Measurements from ENCODE around the gene TAB3. TPM values are rescaled to one million over a fixed set of nuclear protein-coding genes. Genes with fewer than 3 reads are reported as not detected.

Gene TAB3
- total RNA-seq, 1 donor from 2014 or later, result 20.0 TPM

GRCh38 chrX:30781711-30782444, 107.2 kb downstream of the TAB3 start:
- Histone ChIP-seq H3K4me1 (no peaks in the 10 kb centered on the region), H3K79me2 (ENCODE audit: low read depth) (no peaks in the 10 kb centered on the region), H3K4me3 (no peak overlapping the region), H3F3A (ENCODE audit: low read depth) (no peaks in the 10 kb centered on the region), H3K27ac (no peak overlapping the region), H2AFZ (replicated peaks) (no peak overlapping the region), H3K4me2 (no peak overlapping the region), H3K36me3 (no peaks in the 10 kb centered on the region), H3K9ac (no peak overlapping the region), H3K27me3 (no peaks in the 10 kb centered on the region), H4K20me1 (ENCODE audit: low read depth) (no peaks in the 10 kb centered on the region), H3K9me3 (ENCODE audit: low read depth) (no peaks in the 10 kb centered on the region)
- Mint-ChIP-seq H3K27me3 (ENCODE audit: insufficient read depth, low read depth) (peaks cover 4% of the 10 kb centered on the region), H3K27ac (no peak overlapping the region), H3K4me1 (no peaks in the 10 kb centered on the region), H3K9me3 (no peaks in the 10 kb centered on the region), H3K4me3 (no peak overlapping the region), H3K36me3 (no peaks in the 10 kb centered on the region)
- no peak for DNase-seq (ENCODE audit: low spot score)
- TF ChIP-seq CTCF (IDR thresholded peaks at IDR 0.05) (no peak), EZH2 (IDR thresholded peaks at IDR 0.05) (no peak), EZH2phosphoT487 (IDR thresholded peaks at IDR 0.05) (no peak)

- Mint-ChIP-seq H3K27ac (no peak overlapping the region), H3K4me1 (no peaks in the 10 kb centered on the region), H3K27me3 (ENCODE audit: insufficient read depth, low read depth) (peaks cover 4% of the 10 kb centered on the region), H3K36me3 (no peaks in the 10 kb centered on the region), H3K9me3 (peaks cover 8% of the 10 kb centered on the region), H3K4me3 (no peak overlapping the region)
- no peaks in the 10 kb centered on the region for H3K4me1 ChIP-seq
- no peaks in the 10 kb centered on the region for H3F3A ChIP-seq (ENCODE audit: low read depth)
- no peaks in the 10 kb centered on the region for H3K36me3 ChIP-seq
- TF ChIP-seq EZH2 (IDR thresholded peaks at IDR 0.05) (no peak), CTCF (IDR thresholded peaks at IDR 0.05) (no peak), EZH2phosphoT487 (IDR thresholded peaks at IDR 0.05) (no peak)
- no peaks in the 10 kb centered on the region for H3K27me3 ChIP-seq
- H3K27ac ChIP-seq, result no peak overlapping the region
- no peak overlapping the region for H3K4me2 ChIP-seq
- H4K20me1 ChIP-seq (ENCODE audit: low read depth), result no peaks in the 10 kb centered on the region
- H3K9me3 ChIP-seq (ENCODE audit: low read depth), result no peaks in the 10 kb centered on the region
- H2AFZ ChIP-seq (replicated peaks), result no peak overlapping the region
- no peak overlapping the region for H3K4me3 ChIP-seq
- DNase-seq (ENCODE audit: low spot score), result no peak
- H3K79me2 ChIP-seq (ENCODE audit: low read depth), result no peaks in the 10 kb centered on the region
- H3K9ac ChIP-seq, result no peak overlapping the region
Measured at GRCh38 chrX:30779453-30780030, 109.5 kb downstream of the TAB3 start.

- Mint-ChIP-seq H3K27ac (no peak overlapping the region), H3K4me3 (no peak overlapping the region), H3K27me3 (ENCODE audit: insufficient read depth, low read depth) (peaks cover 4% of the 10 kb centered on the region), H3K36me3 (no peaks in the 10 kb centered on the region), H3K4me1 (no peaks in the 10 kb centered on the region), H3K9me3 (peaks cover 11% of the 10 kb centered on the region)
- DNase-seq (ENCODE audit: low spot score), result no peak
- Histone ChIP-seq H4K20me1 (ENCODE audit: low read depth) (no peaks in the 10 kb centered on the region), H3K79me2 (ENCODE audit: low read depth) (no peaks in the 10 kb centered on the region), H3K27ac (no peak overlapping the region), H3K4me3 (no peak overlapping the region), H3K27me3 (no peaks in the 10 kb centered on the region), H3K4me2 (no peak overlapping the region), H2AFZ (replicated peaks) (no peak overlapping the region), H3F3A (ENCODE audit: low read depth) (no peaks in the 10 kb centered on the region), H3K9ac (no peak overlapping the region), H3K9me3 (ENCODE audit: low read depth) (no peaks in the 10 kb centered on the region), H3K36me3 (no peaks in the 10 kb centered on the region), H3K4me1 (no peaks in the 10 kb centered on the region)
- TF ChIP-seq CTCF (IDR thresholded peaks at IDR 0.05), result no peak
- no peak for TF ChIP-seq EZH2 (IDR thresholded peaks at IDR 0.05)
- no peak for TF ChIP-seq EZH2phosphoT487 (IDR thresholded peaks at IDR 0.05)
Measured at GRCh38 chrX:30777575-30777974, 111.5 kb downstream of the TAB3 start.

Other genes with a start within 250 kb of the TAB3 start
- 2.8 and 4.4 TPM in 2 replicates for gene GK, start 235.8 kb downstream of the TAB3 start, total RNA-seq (ENCODE audit: low replicate concordance)
- not detected in 2 replicates for gene FTHL17, start 182.8 kb upstream of the TAB3 start, total RNA-seq (ENCODE audit: low replicate concordance)